HCT116 (cell line): ENCODE measurements around the gene NUP188.

ENCODE experiments used
- CTCF ChIP-seq, 3 experiments: fragments of 200-600 bp in 1 of 3; sonication (generic) in 1 of 3; IDR thresholded peaks in 2 of 3; conservative IDR thresholded peaks in 1 of 3; 2 replicates each; pipeline ENCODE4 v1.5.1; 2012 to 2017; ENCODE audit warnings: low read depth in 2 of 3, low read length in 2 of 3, antibody characterized with exemption in 1 of 3, borderline replicate concordance in 1 of 3, control low read depth in 1 of 3, mild to moderate bottlenecking in 1 of 3, mixed read lengths in 1 of 3, mixed run types in 1 of 3, moderate library complexity in 1 of 3; ENCODE audit not compliant: insufficient read depth in 1 of 3
- POLR2A ChIP-seq: IDR thresholded peaks from 2 replicates; pipeline ENCODE4 v1.7.0; 2011; ENCODE audit warnings: borderline replicate concordance; ENCODE audit not compliant: insufficient read depth, insufficient read length; ENCODE audit errors: extremely low read depth
- YY1 ChIP-seq: IDR thresholded peaks from 2 replicates; pipeline ENCODE4 v1.6.1; 2011; ENCODE audit warnings: low read length, low read depth, moderate library complexity, mild to moderate bottlenecking; ENCODE audit not compliant: insufficient replicate concordance; ENCODE audit errors: extremely low read depth

- TF ChIP-seq POLR2A: no peak
- TF ChIP-seq CTCF (IDR thresholded peaks at IDR 0.05 in 2 of 3, conservative IDR thresholded peaks at IDR 0.05 in 1 of 3; ENCODE audit: borderline replicate concordance in 1 of 3, insufficient read depth in 1 of 3, low read depth in 2 of 3, low read length in 2 of 3): no peak
- no peak for TF ChIP-seq YY1
Observed at GRCh38 chr9:128928624-128929023, 18.9 kb upstream of the NUP188 start.
